ENCODE data around the gene MEP1A. TPM values are rescaled to one million over a fixed set of nuclear protein-coding genes. Genes with fewer than 3 reads are reported as not detected.

MEP1A gene
- total RNA-seq, 2 experiments from 2014 or later = not detected

Other genes starting within 250 kb of the MEP1A start
- gene CYP39A1, start 140.6 kb upstream of the MEP1A start, total RNA-seq = not detected
- 1 to 10 TPM; 1.1 to 1.5 TPM for gene SLC25A27, start 140.4 kb upstream of the MEP1A start, total RNA-seq
- not detected for gene TDRD6, start 105.5 kb upstream of the MEP1A start, total RNA-seq
- gene PLA2G7, start 58.0 kb upstream of the MEP1A start, total RNA-seq = not detected
- gene ANKRD66, start 46.5 kb upstream of the MEP1A start, total RNA-seq = not detected
- not detected for gene ADGRF5, start 128.5 kb downstream of the MEP1A start, total RNA-seq
- gene ADGRF1, start 248.9 kb downstream of the MEP1A start, total RNA-seq = not detected

All from activated CD8-positive, alpha-beta memory T cell treated with anti-CD3 and anti-CD28 coated beads for 36 hours (primary cell).